ENCODE data around the gene TBC1D22B. TPM values are rescaled to one million over a fixed set of nuclear protein-coding genes. Genes with fewer than 3 reads are reported as not detected.

TBC1D22B gene
- total and polyA plus RNA-seq, 2 experiments from 2014 or later, result 9.1 to 19.9 TPM

- TF ChIP-seq NANOG (IDR thresholded peaks at IDR 0.05; ENCODE audit: borderline replicate concordance), result no peak
- TF ChIP-seq JUNB (IDR thresholded peaks at IDR 0.05; ENCODE audit: unreplicated experiment), result no peak
Measured at GRCh38 chr6:37237789-37238188, 19.8 kb upstream of the TBC1D22B start (continued).

- H3K4me1 Mint-ChIP-seq, result peaks cover 3% of the 10 kb centered on the region; the same call in 1 of the 3 replicates
- no peaks in the 10 kb centered on the region for H3K36me3 Mint-ChIP-seq (ENCODE audit: low read depth)
- Histone ChIP-seq H3K9me2 (ENCODE audit: insufficient read depth) (peaks cover 3% of the 10 kb centered on the region), H3K27ac (ENCODE audit: low read depth) (no peak overlapping the region), H3F3A (replicated peaks; ENCODE audit: low read depth) (peaks cover 4% of the 10 kb centered on the region; the same call in 1 of the 2 replicates), H3K79me2 (replicated peaks; ENCODE audit: insufficient read depth) (no peaks in the 10 kb centered on the region), H4K20me1 (replicated peaks; ENCODE audit: insufficient read depth) (no peaks in the 10 kb centered on the region), H3K36me3 (ENCODE audit: insufficient read depth) (no peaks in the 10 kb centered on the region), H3K27me3 (ENCODE audit: insufficient read depth) (no peaks in the 10 kb centered on the region), H3K4me2 (no peak overlapping the region), H3K4me1 (ENCODE audit: insufficient read depth) (no peaks in the 10 kb centered on the region), H3K4me3 (no peak overlapping the region), H2AFZ (no peak overlapping the region)
- no peak for DNase-seq (ENCODE audit: low spot score)
- H3K4me3 Mint-ChIP-seq, result no peak overlapping the region
- H3K27ac Mint-ChIP-seq, result no peak overlapping the region
- TF ChIP-seq ZNF462 (CRISPR knock-in tag; IDR thresholded peaks at IDR 0.05) (no peak), CTCF (conservative IDR thresholded peaks at IDR 0.05; ENCODE audit: low read depth in 2 of 2) (no peak), EZH2phosphoT487 (IDR thresholded peaks at IDR 0.05; ENCODE audit: unreplicated experiment) (no peak), NANOG (IDR thresholded peaks at IDR 0.05; ENCODE audit: borderline replicate concordance) (no peak), ETS1 (IDR thresholded peaks at IDR 0.05) (no peak), CREB1 (CRISPR knock-in tag; IDR thresholded peaks at IDR 0.05; ENCODE audit: low read depth) (no peak)
- ATAC-seq, result no peak
- no peaks in the 10 kb centered on the region for H3K9me3 Mint-ChIP-seq
- peaks cover 4% of the 10 kb centered on the region for H3K27me3 Mint-ChIP-seq (ENCODE audit: insufficient read depth, low read depth, poor library complexity)
Measured at GRCh38 chr6:37238381-37238780, 19.2 kb upstream of the TBC1D22B start.
